Measurements from ENCODE around the gene NPAS3. TPM values are rescaled to one million over a fixed set of nuclear protein-coding genes. Genes with fewer than 3 reads are reported as not detected.

Gene NPAS3
- total and polyA plus RNA-seq, 2 donors (not counting 1 experiment from before 2014, with no cell fraction given) = 0.10 to 0.50 TPM

- Histone ChIP-seq H3K4me2 (ENCODE audit: extremely low read depth, insufficient read depth, low read length) (no peak overlapping the region), H3K36me3 (ENCODE audit: control insufficient read depth, insufficient read depth, low read length) (no peaks in the 10 kb centered on the region), H3K27ac (ENCODE audit: insufficient read depth, low read length) (no peak overlapping the region), H3K27me3 (ENCODE audit: control insufficient read depth, insufficient read depth, low read length) (no peaks in the 10 kb centered on the region), H2AFZ (ENCODE audit: low read length) (no peak overlapping the region), H3K4me1 (ENCODE audit: control insufficient read depth, extremely low read depth, insufficient read depth, low read length) (no peaks in the 10 kb centered on the region), H4K20me1 (ENCODE audit: control insufficient read depth, extremely low read depth, insufficient read depth, low read length) (no peaks in the 10 kb centered on the region), H3K79me2 (ENCODE audit: control insufficient read depth, insufficient read depth, low read length) (no peaks in the 10 kb centered on the region), H3K4me3 (replicated peaks in 1 of 4; ENCODE audit: control extremely low read depth in 1 of 4, insufficient read depth in 1 of 4, low read depth in 3 of 4, low read length in 4 of 4) (no peak overlapping the region), H3K9ac (ENCODE audit: insufficient read depth, low read length) (no peak overlapping the region), H3K9me3 (ENCODE audit: control insufficient read depth, insufficient read depth, low read depth, low read length) (no peaks in the 10 kb centered on the region)
- TF ChIP-seq, protein P1, sequence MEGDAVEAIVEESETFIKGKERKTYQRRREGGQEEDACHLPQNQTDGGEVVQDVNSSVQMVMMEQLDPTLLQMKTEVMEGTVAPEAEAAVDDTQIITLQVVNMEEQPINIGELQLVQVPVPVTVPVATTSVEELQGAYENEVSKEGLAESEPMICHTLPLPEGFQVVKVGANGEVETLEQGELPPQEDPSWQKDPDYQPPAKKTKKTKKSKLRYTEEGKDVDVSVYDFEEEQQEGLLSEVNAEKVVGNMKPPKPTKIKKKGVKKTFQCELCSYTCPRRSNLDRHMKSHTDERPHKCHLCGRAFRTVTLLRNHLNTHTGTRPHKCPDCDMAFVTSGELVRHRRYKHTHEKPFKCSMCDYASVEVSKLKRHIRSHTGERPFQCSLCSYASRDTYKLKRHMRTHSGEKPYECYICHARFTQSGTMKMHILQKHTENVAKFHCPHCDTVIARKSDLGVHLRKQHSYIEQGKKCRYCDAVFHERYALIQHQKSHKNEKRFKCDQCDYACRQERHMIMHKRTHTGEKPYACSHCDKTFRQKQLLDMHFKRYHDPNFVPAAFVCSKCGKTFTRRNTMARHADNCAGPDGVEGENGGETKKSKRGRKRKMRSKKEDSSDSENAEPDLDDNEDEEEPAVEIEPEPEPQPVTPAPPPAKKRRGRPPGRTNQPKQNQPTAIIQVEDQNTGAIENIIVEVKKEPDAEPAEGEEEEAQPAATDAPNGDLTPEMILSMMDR (conservative IDR thresholded peaks at IDR 0.05 in 1 of 2, IDR thresholded peaks at IDR 0.05 in 1 of 2; ENCODE audit: low read depth in 1 of 2, low read length in 2 of 2) = no peak
- TF ChIP-seq EZH2 (IDR thresholded peaks at IDR 0.05; ENCODE audit: low read length, missing control alignments) = no peak
- peak; percentile 2 to 48 for DNase-seq (ENCODE audit: low read depth in 2 of 2)
Measured at GRCh38 chr14:33232031-33232430, 293.4 kb downstream of the NPAS3 start.

DNA sequence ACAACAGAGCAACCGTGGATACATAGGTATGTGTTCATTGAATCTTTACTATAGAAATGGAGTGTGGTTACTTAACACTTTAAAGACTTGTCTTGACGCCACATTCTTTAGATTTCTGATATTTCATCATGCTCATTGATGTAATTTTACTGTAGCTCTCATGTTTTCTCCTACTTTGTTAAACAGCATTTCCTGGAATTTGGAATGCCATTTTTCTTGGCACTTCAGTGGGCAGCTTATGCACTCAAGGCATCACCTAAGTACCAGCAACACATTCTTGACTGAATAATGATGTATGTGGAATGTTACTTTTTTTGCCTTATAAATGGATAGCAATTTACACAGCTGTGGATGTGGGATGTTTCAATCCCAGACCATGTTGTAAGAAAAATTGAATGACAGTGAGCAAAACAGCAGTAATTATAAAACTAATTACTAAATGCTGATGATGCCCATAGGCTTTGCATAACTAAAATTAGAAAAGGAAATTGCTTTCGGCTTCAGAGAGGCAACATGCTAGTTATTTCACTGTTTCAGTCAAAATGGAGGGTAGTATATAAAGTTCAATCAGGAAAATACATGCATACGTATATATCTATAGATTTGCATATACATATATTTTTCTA, 298.5 kb downstream of the NPAS3 start:
- Histone ChIP-seq H2AFZ (ENCODE audit: low read length) (no peak overlapping the region), H3K36me3 (ENCODE audit: control insufficient read depth, insufficient read depth, low read length) (no peaks in the 10 kb centered on the region), H3K4me1 (ENCODE audit: control insufficient read depth, extremely low read depth, insufficient read depth, low read length) (no peaks in the 10 kb centered on the region), H3K4me3 (replicated peaks in 1 of 4; ENCODE audit: control extremely low read depth in 1 of 4, insufficient read depth in 1 of 4, low read depth in 3 of 4, low read length in 4 of 4) (no peak overlapping the region), H4K20me1 (ENCODE audit: control insufficient read depth, extremely low read depth, insufficient read depth, low read length) (no peaks in the 10 kb centered on the region), H3K27me3 (ENCODE audit: control insufficient read depth, insufficient read depth, low read length) (no peaks in the 10 kb centered on the region), H3K4me2 (ENCODE audit: extremely low read depth, insufficient read depth, low read length) (no peak overlapping the region), H3K79me2 (ENCODE audit: control insufficient read depth, insufficient read depth, low read length) (no peaks in the 10 kb centered on the region), H3K9ac (ENCODE audit: insufficient read depth, low read length) (no peak overlapping the region), H3K27ac (ENCODE audit: insufficient read depth, low read length) (no peak overlapping the region), H3K9me3 (ENCODE audit: control insufficient read depth, insufficient read depth, low read depth, low read length) (no peaks in the 10 kb centered on the region)
- TF ChIP-seq, protein P1 (conservative IDR thresholded peaks at IDR 0.05 in 1 of 2, IDR thresholded peaks at IDR 0.05 in 1 of 2; ENCODE audit: low read depth in 1 of 2, low read length in 2 of 2) = no peak
- TF ChIP-seq EZH2 (IDR thresholded peaks at IDR 0.05; ENCODE audit: low read length, missing control alignments) = no peak
- peak in 1 of 2 donors; percentile 81 for DNase-seq (ENCODE audit: low read depth in 2 of 2)

GRCh38 chr14:33239465-33239864, 300.8 kb downstream of the NPAS3 start:
- Histone ChIP-seq H4K20me1 (ENCODE audit: control insufficient read depth, extremely low read depth, insufficient read depth, low read length) (no peaks in the 10 kb centered on the region), H3K27ac (ENCODE audit: insufficient read depth, low read length) (no peak overlapping the region), H3K9ac (ENCODE audit: insufficient read depth, low read length) (no peak overlapping the region), H3K4me1 (ENCODE audit: control insufficient read depth, extremely low read depth, insufficient read depth, low read length) (no peaks in the 10 kb centered on the region), H3K4me2 (ENCODE audit: extremely low read depth, insufficient read depth, low read length) (no peak overlapping the region), H3K9me3 (ENCODE audit: control insufficient read depth, insufficient read depth, low read depth, low read length) (no peaks in the 10 kb centered on the region), H2AFZ (ENCODE audit: low read length) (no peak overlapping the region), H3K79me2 (ENCODE audit: control insufficient read depth, insufficient read depth, low read length) (no peaks in the 10 kb centered on the region), H3K27me3 (ENCODE audit: control insufficient read depth, insufficient read depth, low read length) (no peaks in the 10 kb centered on the region), H3K36me3 (ENCODE audit: control insufficient read depth, insufficient read depth, low read length) (no peaks in the 10 kb centered on the region), H3K4me3 (replicated peaks in 1 of 4; ENCODE audit: control extremely low read depth in 1 of 4, insufficient read depth in 1 of 4, low read depth in 3 of 4, low read length in 4 of 4) (no peak overlapping the region)
- TF ChIP-seq EZH2 (IDR thresholded peaks at IDR 0.05; ENCODE audit: low read length, missing control alignments) = no peak
- TF ChIP-seq, protein P1 (conservative IDR thresholded peaks at IDR 0.05 in 1 of 2, IDR thresholded peaks at IDR 0.05 in 1 of 2; ENCODE audit: low read depth in 1 of 2, low read length in 2 of 2) = no peak
- no peak for DNase-seq (ENCODE audit: low read depth in 2 of 2)
